ENCODE data around the gene TMEM221.
"Not testable (repeated sequence)": the region's sequence is repeated elsewhere in the genome, so short reads cannot be mapped to it uniquely, and the experiment has no call there.

The TMEM221 gene

DNA sequence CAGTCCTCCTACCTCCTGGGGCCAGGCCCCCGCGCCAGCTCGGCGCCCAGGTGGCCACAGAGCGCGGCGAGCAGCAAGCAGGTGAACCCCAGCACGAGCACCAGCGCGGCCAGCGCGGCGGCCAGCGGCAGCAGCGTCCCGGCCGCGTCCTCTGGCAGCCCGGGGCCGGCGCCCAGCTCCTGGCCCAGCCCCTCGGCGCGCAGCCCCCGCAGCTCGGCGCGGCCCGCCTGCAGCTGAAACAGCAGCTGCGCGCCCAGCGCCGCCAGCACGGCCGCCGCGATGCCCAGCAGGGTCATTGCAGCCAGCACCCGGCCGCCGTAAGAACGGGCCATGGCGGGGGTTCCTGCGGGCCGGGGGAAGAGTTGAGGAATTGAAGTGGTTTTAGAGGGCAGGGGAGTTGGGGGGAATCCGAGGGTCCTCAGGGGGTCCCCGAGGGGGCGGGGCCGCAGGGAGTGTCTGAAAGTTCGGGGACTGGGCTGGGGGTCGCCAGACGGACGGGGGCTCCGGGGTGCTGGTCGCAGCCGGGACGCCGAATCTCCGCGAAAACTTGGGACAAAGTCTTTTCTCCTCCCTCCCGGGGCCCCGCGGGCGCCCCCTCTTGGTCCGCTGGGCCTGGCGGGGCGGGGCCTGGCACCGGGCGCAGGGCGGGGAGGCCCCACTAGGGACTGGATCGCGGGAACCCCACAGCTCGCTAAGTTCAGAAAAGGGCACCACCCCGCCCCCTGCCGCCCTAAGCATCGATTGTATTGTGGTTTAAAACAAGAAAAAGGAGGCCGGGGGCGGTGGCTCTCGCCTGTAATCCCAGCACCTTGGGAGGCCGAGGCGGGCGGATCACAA lies at the start of gene TMEM221:
TMEM221 (minus strand) TSS at position 538 of the 837 bp plus-strand sequence; CDS start at position 332, 206 bp downstream.
- DNase-seq (ENCODE audit: low read depth), result no peak

DNA sequence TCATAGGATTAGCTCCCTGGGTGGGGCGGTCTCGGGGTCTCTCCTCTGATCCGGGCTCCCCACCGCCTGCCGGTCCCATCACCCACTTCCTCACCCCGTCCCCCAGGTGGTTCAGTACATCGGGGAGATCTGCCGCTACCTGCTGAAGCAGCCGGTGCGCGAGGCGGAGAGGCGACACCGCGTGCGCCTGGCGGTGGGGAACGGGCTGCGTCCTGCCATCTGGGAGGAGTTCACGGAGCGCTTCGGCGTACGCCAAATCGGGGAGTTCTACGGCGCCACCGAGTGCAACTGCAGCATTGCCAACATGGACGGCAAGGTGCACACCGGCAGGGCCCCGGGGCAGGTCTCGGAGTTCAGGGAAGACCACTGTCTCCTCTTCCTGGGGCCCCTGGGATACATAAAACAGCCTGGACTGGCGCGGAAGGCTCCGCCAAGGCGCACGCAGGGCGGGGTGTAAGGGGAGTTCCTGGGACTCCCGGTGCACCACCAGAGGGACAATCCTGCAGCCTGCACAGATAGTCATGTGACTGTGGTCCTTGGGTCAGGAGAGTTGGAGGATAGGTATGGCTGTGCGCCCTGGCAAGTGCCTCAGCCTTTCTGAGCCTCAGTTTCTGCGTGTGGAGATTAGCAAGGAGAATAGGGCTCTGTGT lies 48.8 kb upstream of the TMEM221 start:
- no peak for DNase-seq (ENCODE audit: low read depth)

DNA sequence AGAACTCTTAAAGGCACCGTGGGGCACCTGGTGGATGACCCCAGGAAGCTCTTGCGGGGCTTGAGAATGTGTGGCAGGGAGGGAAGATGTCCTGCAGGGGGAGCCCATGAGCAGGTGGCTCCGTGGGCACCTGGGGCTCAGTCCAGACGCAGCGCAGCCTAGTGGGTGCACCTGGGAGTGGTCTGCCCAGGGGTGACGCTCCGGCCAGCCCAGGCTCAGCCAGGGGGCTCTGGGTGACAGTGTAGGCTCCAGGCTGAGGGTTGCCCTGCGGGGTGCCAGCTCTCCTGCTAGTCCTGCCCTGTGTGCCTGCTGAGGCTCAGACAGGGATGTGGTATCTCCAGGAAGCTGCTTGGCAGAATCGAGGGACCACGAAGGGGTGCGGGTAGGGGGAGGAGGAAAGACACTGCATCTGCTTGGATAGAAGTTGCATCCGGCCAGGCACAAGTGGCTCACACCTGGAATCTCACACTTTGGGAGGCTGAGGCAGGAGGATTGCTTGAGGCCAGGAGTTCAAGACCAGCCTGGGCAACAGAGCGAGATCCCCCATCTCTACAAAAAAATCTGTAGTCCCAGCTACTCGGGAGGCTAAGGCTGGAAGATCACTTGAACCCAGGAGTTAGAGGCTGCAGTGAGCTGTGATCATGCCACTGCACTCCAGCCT lies 48.0 kb upstream of the TMEM221 start:
- DNase-seq (ENCODE audit: low read depth), result no peak

DNA sequence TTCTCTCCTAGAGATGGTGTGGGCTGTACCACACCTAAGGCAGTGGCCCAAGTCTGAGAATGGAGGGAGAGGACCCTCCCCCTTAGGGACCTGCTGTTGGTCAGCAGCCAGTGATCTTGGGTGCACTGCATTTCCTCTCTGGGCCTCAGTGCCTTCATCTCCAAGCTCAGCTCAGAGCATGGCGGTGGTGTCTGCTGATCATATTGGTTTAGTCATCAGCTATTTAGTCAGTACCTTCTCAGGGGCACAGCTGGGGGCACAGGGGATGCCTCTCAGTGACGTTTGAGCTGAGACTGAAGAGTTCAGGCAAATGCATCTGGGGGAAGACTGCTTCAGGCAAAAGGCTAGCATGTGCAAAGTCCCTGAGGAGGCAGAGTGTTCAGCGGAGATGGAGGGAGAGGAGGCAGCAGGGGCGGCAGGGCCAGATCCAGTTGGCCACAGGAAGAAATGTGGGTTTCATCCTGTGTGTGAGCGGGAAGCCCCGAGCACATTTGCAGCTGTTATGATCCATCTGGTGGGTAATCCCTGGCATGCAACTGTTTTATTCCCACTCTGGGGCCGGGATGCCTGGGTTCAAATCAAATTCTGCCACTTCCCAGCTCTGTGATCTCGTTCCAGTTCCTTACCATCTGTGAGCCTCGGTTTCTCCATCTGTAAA lies 47.3 kb upstream of the TMEM221 start:
- DNase-seq (ENCODE audit: low read depth), result no peak

DNA sequence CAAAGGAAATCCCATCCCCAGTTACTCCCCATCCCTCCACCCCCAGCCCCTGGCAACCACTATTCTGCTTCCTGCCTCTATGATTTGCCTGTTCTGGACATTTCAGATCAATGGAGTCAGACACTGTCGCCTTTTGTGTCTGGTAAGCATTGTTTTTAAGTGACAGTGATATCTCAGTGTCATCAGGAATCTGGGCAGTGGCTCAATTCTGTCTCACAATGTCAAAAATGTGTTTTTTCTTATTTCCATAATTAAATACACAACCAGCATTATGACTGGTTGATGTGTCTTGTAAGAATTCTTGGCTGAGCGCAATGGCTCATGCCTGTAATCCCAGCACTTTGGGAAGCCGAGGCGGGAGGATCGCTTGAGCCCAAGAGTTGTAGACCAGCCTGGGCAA lies 42.8 kb upstream of the TMEM221 start:
- DNase-seq (ENCODE audit: low read depth), result no peak

DNA sequence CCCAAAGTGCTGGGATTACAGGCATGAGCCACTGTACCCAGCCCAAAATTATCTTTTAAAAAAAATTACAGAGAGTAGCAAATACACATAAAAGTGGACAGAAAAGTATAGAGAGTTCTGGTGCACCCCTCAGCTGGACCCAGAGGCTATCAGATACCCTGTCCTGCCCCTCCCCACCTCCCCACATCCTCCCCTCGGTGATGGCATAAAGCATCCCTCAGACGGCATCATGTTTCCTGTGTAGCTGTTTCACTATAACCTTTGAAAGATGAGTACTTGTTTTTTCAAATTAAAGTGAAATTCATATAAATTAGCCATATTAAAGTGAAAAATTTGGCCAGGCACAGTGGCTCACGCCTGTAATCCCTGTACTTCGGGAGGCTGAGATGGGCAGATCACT lies 41.9 kb upstream of the TMEM221 start:
- no peak for DNase-seq (ENCODE audit: low read depth)

DNA sequence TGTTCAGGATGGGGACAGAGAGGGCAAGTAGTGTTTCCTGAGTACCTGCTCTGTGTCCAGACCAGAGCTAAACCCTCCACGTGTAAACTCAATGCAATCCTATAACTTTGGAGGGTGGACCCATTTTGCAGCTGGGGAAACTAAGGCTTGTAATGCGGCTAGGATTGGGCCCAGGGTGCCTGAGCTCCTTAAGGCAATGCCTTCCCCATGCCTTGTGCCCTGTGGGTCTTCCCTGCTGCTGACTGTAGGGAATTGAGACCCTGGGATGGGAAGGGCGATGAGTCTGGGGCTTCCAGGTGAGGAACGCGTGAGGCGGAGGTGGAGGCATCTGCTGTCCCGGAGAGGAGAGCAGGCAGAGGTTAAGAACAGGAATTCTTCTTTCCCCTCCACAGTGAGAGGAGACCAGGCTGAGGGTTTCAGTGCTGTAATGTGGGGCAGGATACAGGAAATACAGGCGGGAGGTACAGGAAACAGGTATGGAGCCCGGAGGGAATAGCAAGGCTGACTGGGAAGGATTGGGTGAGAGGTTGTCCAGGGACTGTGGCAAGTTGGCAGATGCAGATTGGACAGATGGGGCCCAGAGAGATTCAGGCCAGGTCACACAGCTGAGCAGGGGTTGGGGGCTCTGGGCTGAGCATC lies 41.0 kb upstream of the TMEM221 start:
- no peak for DNase-seq (ENCODE audit: low read depth)

DNA sequence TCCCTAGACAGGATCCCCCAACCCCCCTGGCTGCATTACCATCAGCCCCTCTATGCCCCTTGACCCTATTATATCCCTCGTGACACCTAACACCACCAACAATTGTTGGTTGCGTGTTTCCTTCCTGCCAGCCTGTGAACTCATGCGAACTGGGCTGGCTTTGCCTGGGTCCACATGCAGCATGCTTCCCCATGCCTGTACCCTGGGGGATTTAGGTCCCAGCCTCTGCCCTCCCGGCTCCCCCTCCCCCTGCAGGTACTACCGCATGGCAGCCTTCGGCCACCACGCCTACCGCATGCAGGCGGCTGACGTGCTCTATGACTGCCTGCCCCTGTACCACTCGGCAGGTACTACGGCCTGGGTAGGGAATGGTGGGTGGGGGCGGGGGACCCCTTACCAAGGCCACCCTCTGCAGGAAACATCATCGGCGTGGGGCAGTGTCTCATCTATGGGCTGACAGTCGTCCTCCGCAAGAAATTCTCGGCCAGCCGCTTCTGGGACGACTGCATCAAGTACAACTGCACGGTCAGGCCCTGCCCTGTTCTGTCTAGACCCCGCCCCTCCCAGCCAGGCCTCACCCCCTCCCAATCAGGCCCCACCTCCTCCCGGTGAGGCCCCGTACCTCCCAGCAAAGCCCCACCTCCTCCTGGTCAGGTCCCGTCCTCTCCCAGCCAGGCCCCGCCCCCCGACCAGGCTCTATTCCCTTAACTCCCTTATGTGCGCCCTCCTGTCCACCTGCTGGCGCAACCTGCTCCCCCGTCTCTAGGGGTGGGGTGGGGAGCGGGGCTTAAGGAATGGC lies 40.3 kb upstream of the TMEM221 start:
- no peak for DNase-seq (ENCODE audit: low read depth)

DNA sequence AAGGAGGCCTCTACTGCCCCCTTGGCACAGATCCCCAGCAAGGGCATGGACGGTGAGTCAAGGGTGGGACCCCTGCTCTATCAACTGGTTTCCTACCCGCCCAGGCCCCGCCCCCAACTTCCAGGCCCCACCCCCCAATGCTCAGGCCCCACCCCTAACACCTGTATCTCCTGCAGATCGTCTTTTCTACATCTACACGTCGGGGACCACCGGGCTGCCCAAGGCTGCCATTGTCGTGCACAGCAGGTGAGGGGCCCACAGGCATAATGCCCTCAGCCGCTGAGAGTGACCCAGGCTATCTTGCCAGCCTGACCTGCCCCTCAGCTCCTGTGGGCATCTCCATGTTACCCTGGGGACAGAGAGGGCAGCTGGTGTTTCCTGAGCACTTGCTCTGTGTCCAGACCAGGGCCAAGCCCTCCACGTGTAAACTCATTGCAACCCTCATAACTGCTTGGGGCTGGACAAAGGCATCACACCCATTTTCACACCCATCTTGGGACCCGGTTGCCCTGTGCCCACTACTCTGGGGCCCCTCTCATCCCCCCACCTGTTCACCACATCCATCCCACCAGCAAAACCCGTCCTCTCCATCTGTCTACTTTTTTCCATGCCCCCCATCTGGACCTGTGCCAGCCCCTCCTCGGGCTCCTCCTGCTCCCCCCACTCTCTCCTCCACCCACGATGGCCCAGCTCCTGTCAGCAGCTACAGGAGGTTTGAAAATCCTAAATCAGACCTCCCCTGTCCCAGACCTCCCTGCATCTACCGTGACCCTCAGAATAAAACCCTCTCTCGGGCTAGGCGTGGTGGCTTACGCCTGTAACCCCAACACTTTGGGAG lies 39.0 kb upstream of the TMEM221 start:
- no peak for DNase-seq (ENCODE audit: low read depth)

DNA sequence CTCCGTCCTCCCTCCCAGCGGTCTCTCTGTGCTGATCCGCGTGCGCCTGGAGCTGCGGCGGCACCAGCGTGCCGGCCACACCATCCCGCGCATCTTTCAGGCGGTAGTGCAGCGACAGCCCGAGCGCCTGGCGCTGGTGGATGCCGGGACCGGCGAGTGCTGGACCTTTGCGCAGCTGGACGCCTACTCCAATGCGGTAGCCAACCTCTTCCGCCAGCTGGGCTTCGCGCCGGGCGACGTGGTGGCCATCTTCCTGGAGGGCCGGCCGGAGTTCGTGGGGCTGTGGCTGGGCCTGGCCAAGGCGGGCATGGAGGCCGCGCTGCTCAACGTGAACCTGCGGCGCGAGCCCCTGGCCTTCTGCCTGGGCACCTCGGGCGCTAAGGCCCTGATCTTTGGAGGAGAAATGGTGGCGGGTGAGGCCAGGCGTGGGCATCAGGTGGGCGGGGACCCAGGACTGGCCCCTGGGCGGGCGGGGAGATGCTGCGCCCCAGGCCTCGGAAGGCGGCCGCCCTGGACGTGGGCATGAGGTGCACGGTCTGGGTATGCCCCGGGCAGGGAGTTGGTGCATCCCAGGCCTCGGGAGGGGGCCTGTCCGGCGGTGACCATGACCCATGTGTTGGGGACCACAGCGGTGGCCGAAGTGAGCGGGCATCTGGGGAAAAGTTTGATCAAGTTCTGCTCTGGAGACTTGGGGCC lies 38.2 kb upstream of the TMEM221 start:
- DNase-seq (ENCODE audit: low read depth), result no peak

DNA sequence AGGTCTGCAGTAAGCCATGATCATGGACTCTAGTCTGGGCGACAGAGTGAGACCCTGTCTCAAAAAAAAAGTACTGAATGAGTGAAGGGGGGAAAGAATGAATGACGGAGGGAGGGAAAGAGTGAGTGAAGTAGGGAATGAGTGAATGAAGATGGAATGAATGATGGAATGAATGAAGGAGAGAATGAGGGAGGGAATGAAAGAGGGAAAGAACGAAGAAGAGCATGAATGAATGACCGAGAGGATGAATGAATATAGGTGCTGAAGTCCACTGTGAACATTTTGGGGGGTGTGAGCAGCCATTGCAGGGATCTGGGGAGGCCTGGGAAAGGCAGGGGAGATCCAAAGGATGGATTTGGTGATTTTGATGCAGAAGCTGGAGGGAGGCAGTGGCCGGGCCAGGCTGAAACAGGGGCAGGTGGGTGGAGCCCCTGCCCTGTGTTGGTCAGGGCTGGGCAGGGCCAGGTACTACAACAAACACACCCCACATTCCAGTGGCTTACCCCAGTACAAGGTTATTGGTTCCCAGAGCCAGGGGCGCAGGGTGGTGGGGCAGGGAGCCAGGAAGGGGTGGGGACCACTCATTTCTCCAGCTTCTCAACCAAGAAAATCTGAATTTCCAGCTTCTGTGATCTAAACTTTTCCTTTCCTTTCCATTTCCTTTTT lies 36.2 kb upstream of the TMEM221 start:
- DNase-seq (ENCODE audit: low read depth), result no peak

DNA sequence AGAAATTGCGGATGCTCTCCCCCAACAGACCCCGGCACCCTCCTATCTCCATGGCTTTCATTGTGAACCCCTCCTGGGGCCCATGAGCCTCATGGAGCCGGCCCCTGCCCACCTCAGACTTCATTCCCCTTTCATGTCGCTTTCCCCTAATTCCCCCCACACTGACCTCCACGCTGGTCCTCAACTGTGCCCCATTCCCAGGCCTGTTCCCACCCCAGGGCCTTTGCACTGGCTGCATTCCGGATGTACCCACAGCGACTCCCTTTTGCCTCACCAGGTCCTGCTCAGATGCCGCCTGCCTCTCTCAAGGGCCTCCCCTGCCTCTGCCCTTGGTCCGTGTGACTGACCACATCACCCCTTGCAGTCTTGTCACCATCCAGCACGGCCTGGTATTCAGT lies 35.1 kb upstream of the TMEM221 start:
- DNase-seq (ENCODE audit: low read depth), result no peak

DNA sequence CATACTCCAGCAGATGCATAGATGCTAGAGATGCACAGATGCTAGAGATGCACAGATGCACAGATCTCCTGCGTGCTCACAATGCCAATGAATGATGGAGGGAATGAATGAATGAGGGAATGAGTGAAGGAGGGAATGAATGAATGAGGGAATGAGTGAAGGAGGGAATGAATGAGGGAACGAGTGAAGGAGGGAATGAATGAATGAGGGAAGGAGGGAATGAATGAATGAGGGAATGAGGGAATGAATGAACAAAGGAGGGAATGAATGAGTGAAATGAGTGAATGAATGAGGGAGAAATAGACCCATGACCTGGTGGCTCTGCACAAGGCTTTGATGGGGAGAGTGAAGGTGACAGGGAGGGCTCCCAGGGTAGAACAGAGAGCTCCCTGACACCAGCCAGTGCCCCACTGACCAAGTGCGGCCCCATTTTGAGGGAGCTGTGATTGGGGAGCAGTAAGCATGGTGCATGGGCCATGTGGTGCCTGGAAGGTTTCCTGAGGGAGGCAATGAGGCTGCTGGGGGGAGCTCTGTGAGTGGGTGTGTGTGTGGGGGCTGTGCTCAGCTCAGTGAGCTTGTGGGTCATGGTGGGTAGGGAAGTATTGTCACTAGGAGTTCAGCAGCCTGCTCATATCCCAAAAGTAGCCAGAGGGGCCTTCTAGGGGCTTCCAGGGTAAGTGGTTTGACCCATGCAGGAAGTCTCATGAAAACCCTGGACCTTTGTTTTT lies 34.6 kb upstream of the TMEM221 start:
- DNase-seq (ENCODE audit: low read depth), result no peak

DNA sequence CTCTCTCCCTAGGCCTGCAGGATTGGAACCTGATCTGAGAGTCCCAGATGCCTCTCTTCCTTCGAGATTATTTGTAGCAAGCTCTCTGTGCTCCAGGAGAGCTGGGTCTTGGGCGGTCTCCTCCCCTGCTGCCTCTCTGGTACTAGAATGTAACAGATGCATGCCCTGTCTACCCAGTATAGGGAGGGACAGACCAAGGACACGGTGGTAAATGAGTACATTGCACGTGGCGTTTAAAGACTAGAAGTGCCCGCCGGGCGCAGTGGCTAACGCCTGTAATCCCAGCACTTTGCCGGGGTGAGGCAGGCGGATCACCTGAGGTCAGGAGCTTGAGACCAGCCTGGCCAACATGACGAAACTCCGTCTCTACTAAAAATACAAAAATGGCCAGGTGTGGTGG lies 33.5 kb upstream of the TMEM221 start:
- DNase-seq (ENCODE audit: low read depth), result no peak

DNA sequence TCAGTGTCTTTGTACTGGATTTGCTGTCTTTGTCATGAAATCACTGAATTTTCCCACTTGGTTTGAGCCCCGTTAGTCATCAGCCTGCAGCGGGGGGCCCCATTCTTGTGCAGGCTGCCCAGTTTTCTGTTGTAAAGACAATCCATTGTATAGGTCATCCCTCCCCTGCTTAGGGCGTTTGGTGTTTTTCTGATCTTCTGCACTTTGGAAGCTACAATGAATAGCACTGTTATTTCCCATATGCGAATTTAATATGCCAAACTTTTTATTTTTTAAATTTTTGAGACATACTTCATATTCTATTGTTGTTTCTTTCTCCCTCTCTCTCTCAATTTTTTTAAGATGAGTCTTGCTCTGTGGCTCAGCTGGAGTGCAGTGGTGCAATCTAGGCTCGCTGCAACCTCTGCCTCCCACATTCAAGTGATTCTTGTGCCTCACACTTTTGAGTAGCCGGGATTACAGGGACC lies 30.9 kb upstream of the TMEM221 start:
- DNase-seq (ENCODE audit: low read depth), result peak; percentile 73

DNA sequence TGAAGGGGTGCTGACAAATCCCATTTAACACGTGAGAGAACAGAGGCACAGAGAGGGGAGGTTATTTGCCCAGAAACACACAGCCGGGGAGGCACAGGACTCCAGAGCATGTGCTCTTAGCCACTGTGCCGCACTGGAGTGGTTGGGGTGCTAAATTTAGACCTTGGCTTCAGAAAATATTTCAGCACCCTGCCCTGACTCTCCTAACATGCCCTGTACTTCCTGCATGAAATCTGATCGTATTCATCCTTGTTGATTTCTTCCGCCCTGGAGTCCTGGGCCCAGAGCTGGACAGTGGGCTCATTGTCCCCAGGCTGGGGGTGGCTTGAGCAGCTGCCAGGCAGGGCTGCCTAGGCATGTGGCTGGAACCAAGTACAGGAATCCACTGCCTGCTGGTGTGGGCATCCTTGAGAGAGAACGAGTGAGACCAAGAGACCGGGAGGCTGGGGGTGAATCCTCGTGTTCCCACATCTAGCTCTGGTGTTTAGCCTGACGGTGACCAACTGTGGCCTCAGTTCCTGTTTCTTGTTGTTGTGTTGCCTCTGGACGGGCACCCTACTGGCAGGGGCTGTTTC lies 27.2 kb upstream of the TMEM221 start:
- peak; percentile 53 for DNase-seq (ENCODE audit: low read depth)

DNA sequence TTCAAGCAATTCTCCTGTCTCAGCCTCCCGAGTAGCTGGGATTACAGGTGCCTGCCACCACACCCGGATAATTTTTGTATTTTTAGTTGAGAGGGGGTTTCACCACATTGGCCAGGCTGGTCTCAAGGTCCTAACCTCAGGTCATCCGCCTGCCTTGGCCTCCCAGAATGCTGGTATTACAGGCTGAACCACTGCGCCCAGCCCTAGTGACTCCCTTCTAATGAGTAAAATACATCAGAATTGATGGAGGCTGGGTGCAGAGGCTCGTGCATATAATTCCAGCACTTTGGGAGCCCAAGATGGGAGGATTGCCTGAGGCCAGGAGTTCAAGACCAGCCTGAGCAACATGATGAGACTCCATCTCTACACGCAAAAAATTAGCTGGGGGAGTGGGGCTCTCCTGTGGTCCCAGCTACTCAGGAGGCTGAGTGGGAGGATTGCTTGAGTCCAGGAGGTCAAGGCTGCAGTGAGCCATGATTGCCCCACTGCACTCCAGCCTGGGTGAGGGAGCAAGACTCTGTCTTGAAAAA lies 26.6 kb upstream of the TMEM221 start:
- DNase-seq (ENCODE audit: low read depth), result not testable (repeated sequence)

DNA sequence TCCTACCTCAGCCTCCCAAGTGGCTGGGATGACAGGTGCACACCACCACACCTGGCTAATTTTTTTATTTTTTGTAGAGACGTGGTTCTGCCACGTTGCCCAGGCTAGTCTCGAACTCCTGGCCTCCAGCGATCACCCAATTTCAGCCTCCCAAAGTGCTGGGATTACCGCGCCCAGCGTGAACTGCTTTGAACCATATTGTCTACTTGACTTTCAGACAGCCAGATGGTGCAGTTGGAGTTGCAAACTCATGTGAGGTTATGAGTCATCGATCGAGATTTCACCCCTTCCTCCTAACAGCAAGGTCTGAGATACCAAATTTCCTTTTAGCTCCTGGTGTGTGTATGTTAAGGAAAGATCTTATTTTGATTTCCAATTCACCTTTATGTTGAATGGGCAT lies 24.6 kb upstream of the TMEM221 start:
- DNase-seq (ENCODE audit: low read depth), result peak; percentile 66

Data from GM04503 (cell line).